WTC11 (cell line): ENCODE data around the gene CACNG7. TPM values are rescaled to one million over a fixed set of nuclear protein-coding genes. Genes with fewer than 3 reads are reported as not detected.

ENCODE experiments used
- AFF4 ChIP-seq: sonication (generic); formaldehyde crosslinking; IDR thresholded peaks from 2 replicates; pipeline ENCODE4 v1.8.1; 2023; ENCODE audit warnings: mild to moderate bottlenecking, missing genetic modification reagents, borderline replicate concordance
- ARID4B ChIP-seq: sonication (generic); formaldehyde crosslinking; IDR thresholded peaks from 2 replicates; pipeline ENCODE4 v1.8.0; 2023; ENCODE audit warnings: missing genetic modification reagents, mild to moderate bottlenecking, borderline replicate concordance
- ELF4 ChIP-seq: sonication (generic); formaldehyde crosslinking; IDR thresholded peaks from 2 replicates; pipeline ENCODE4 v1.8.1; 2022; ENCODE audit warnings: low read depth, mild to moderate bottlenecking, moderate library complexity, missing genetic modification reagents
- ESRRA ChIP-seq: sonication (generic); formaldehyde crosslinking; IDR thresholded peaks from 2 replicates; pipeline ENCODE4 v1.8.1; 2022; ENCODE audit warnings: mild to moderate bottlenecking, missing genetic modification reagents, borderline replicate concordance
- FOXJ3 ChIP-seq: sonication (generic); formaldehyde crosslinking; IDR thresholded peaks from 2 replicates; pipeline ENCODE4 v1.9.0; 2021; ENCODE audit warnings: missing genetic modification reagents, mild to moderate bottlenecking, borderline replicate concordance
- GTF2I ChIP-seq: fragments of 250-450 bp; sonication (Bioruptor Pico); conservative IDR thresholded peaks from 2 replicates; pipeline ENCODE4 v1.4.0; 2021; ENCODE audit warnings: mild to moderate bottlenecking
- HMGXB4 ChIP-seq: sonication (generic); formaldehyde crosslinking; IDR thresholded peaks from 2 replicates; pipeline ENCODE4 v1.8.1; 2023; ENCODE audit warnings: mild to moderate bottlenecking, moderate library complexity, missing genetic modification reagents
- MAX ChIP-seq: sonication (generic); formaldehyde crosslinking; IDR thresholded peaks from 2 replicates; pipeline ENCODE4 v1.8.0; 2022; ENCODE audit warnings: mild to moderate bottlenecking, missing genetic modification reagents
- NFATC4 ChIP-seq: fragments of 250-450 bp; sonication (Bioruptor Pico); IDR thresholded peaks from 2 replicates; pipeline ENCODE4 v1.9.0; 2021; ENCODE audit warnings: mild to moderate bottlenecking
- OVOL2 ChIP-seq: fragments of 250-450 bp; sonication (Bioruptor Pico); IDR thresholded peaks from 2 replicates; pipeline ENCODE4 v1.9.0; 2021; ENCODE audit warnings: mild to moderate bottlenecking, borderline replicate concordance
- PREB ChIP-seq: sonication (generic); formaldehyde crosslinking; IDR thresholded peaks from 2 replicates; pipeline ENCODE4 v1.8.1; 2022; ENCODE audit warnings: mild to moderate bottlenecking, missing genetic modification reagents, moderate library complexity, borderline replicate concordance
- RELA ChIP-seq: sonication (generic); formaldehyde crosslinking; IDR thresholded peaks from 2 replicates; pipeline ENCODE4 v1.8.1; 2022; ENCODE audit warnings: missing genetic modification reagents, mild to moderate bottlenecking, borderline replicate concordance
- SP1 ChIP-seq: sonication (generic); formaldehyde crosslinking; conservative IDR thresholded peaks from 2 replicates; pipeline ENCODE4 v1.8.1; 2022; ENCODE audit warnings: missing genetic modification reagents
- TCF7 ChIP-seq: sonication (generic); formaldehyde crosslinking; IDR thresholded peaks from 2 replicates; pipeline ENCODE4 v1.8.0; 2022; ENCODE audit warnings: mild to moderate bottlenecking, low read depth, missing genetic modification reagents, moderate library complexity
- TEAD1 ChIP-seq: sonication (generic); formaldehyde crosslinking; IDR thresholded peaks from 2 replicates; pipeline ENCODE4 v1.8.0; 2022; ENCODE audit warnings: mild to moderate bottlenecking, missing genetic modification reagents
- ZBTB21 ChIP-seq: sonication (generic); formaldehyde crosslinking; IDR thresholded peaks from 2 replicates; pipeline ENCODE4 v1.8.1; 2023; ENCODE audit warnings: mild to moderate bottlenecking, missing genetic modification reagents, borderline replicate concordance
- ZBTB43 ChIP-seq: sonication (generic); formaldehyde crosslinking; IDR thresholded peaks from 2 replicates; pipeline ENCODE4 v1.8.1; 2023; ENCODE audit warnings: mild to moderate bottlenecking, missing genetic modification reagents
- ZNF423 ChIP-seq: fragments of 250-450 bp; sonication (Bioruptor Pico); IDR thresholded peaks from 2 replicates; pipeline ENCODE4 v2.1.2; 2022; ENCODE audit warnings: mild to moderate bottlenecking, moderate library complexity
- ZNF512 ChIP-seq: sonication (generic); formaldehyde crosslinking; IDR thresholded peaks from 2 replicates; pipeline ENCODE4 v1.8.1; 2022; ENCODE audit warnings: missing genetic modification reagents, borderline replicate concordance
- ZSCAN18 ChIP-seq: fragments of 250-450 bp; sonication (Bioruptor Pico); IDR thresholded peaks from 2 replicates; pipeline ENCODE4 v2.1.2; 2022; ENCODE audit warnings: mild to moderate bottlenecking, moderate library complexity
- total RNA-seq: library from RNA; stranded (reverse); gene quantifications from 3 replicates; pipeline ENCODE4 v1.2.3, GENCODE V29; 2021

CACNG7 gene
- total RNA-seq, 1 experiment from 2014 or later = 33.3 TPM

GRCh38 chr19:53868892-53869804, 39.9 kb upstream of the CACNG7 start (continued):
- no peak for TF ChIP-seq AFF4 (CRISPR knock-in tag)
- TF ChIP-seq ZBTB21 (CRISPR knock-in tag) = no peak
- no peak for TF ChIP-seq HMGXB4
- TF ChIP-seq RELA (CRISPR knock-in tag) = no peak
- TF ChIP-seq ZNF423 (CRISPR knock-in tag) = no peak
- TF ChIP-seq GTF2I (CRISPR knock-in tag) = no peak
- peak; percentile 20; the same call in 1 of the 2 replicates for TF ChIP-seq TEAD1
- peak; percentile 81 for TF ChIP-seq SP1 (CRISPR knock-in tag)
- peak; percentile 51; the same call in 1 of the 2 replicates for TF ChIP-seq NFATC4
- TF ChIP-seq TCF7 (CRISPR knock-in tag) = no peak
- peak; percentile 19; the same call in 1 of the 2 replicates for TF ChIP-seq ARID4B (CRISPR knock-in tag)
- no peak for TF ChIP-seq PREB (CRISPR knock-in tag)
- no peak for TF ChIP-seq ZBTB43 (CRISPR knock-in tag)
- TF ChIP-seq OVOL2 = no peak
- TF ChIP-seq MAX (CRISPR knock-in tag) = peak; percentile 52; the same call in 1 of the 2 replicates
- TF ChIP-seq ESRRA (CRISPR knock-in tag) = no peak
- TF ChIP-seq ZSCAN18 = no peak
- TF ChIP-seq ZNF512 (CRISPR knock-in tag) = no peak
- no peak for TF ChIP-seq ELF4 (CRISPR knock-in tag)
- no peak for TF ChIP-seq FOXJ3 (CRISPR knock-in tag)
